ENCODE results near the gene CHRNA5.

DNA sequence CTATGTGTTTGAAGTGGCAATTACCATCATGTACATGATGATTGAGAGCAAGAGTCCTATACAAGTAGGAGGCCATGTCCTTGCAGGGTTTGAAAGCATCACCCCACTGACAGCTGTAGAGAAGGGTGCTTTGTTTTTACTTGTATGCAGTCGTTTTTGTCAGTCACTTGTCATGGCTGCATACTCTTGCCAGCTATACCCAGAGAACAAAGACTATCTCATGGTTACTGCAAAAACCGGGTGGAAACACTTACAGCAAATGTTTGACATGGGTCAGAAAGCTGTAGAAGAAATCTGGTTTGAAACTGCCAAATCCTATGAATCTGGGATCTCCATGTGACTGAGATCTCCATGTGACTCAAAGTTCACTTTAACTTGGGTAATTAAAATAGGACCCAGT lies 32.0 kb upstream of the CHRNA5 start:
- TF ChIP-seq CTCF (conservative IDR thresholded peaks at IDR 0.05), result no peak
- TF ChIP-seq ZFX (IDR thresholded peaks at IDR 0.05), result no peak
